Endodermal cell (in vitro differentiated cells): ENCODE measurements around the gene NIPSNAP2. TPM values are rescaled to one million over a fixed set of nuclear protein-coding genes. Genes with fewer than 3 reads are reported as not detected.

Experiments used
- DNase-seq: peaks from one replicate; pipeline ENCODE4 v3.0.0-alpha.2; 2017
- H3K27ac ChIP-seq: 2 replicates; pipeline ENCODE4 v1.5.1; 2013; ENCODE audit warnings: mild to moderate bottlenecking, low read depth, low read length, moderate library complexity
- H3K27me3 ChIP-seq: 2 replicates; pipeline ENCODE4 v1.6.1; 2013; ENCODE audit warnings: mild to moderate bottlenecking, low read length, moderate library complexity; ENCODE audit not compliant: insufficient read depth, control insufficient read depth, poor library complexity, severe bottlenecking
- H3K36me3 ChIP-seq: 2 replicates; pipeline ENCODE4 v1.7.0; 2013; ENCODE audit warnings: mild to moderate bottlenecking, low read length, moderate library complexity; ENCODE audit not compliant: control insufficient read depth, insufficient read depth
- H3K4me1 ChIP-seq: one replicate; pipeline ENCODE4 v1.7.0; 2013; ENCODE audit warnings: low read length; ENCODE audit not compliant: control insufficient read depth, insufficient read depth
- H3K4me3 ChIP-seq: 2 replicates; pipeline ENCODE4 v1.5.1; 2013; ENCODE audit warnings: mild to moderate bottlenecking, low read length, moderate library complexity
- H3K9ac ChIP-seq: 2 replicates; pipeline ENCODE4 v1.6.1; 2013; ENCODE audit warnings: mild to moderate bottlenecking, low read length, moderate library complexity; ENCODE audit not compliant: poor library complexity, severe bottlenecking; ENCODE audit errors: extremely low read depth
- H3K9me3 ChIP-seq: 2 replicates; pipeline ENCODE4 v1.6.1; 2013; ENCODE audit warnings: mild to moderate bottlenecking, low read length, moderate library complexity; ENCODE audit not compliant: control insufficient read depth
- H3K27ac Mint-ChIP-seq: 2 replicates; pipeline ENCODE4 v1.8.0; 2020; ENCODE audit warnings: mixed read lengths
- H3K27me3 Mint-ChIP-seq: 2 replicates; pipeline ENCODE4 v1.8.0; 2021; ENCODE audit warnings: mild to moderate bottlenecking, mixed read lengths; ENCODE audit not compliant: insufficient read depth
- H3K36me3 Mint-ChIP-seq: 2 replicates; pipeline ENCODE4 v1.8.0; 2020; ENCODE audit warnings: low read depth, mixed read lengths
- H3K4me1 Mint-ChIP-seq: 2 replicates; pipeline ENCODE4 v1.8.0; 2020; ENCODE audit warnings: mixed read lengths
- H3K4me3 Mint-ChIP-seq: 2 replicates; pipeline ENCODE4 v1.8.0; 2020; ENCODE audit warnings: mild to moderate bottlenecking, moderate library complexity, mixed read lengths
- H3K9me3 Mint-ChIP-seq: 2 replicates; pipeline ENCODE4 v1.8.0; 2020; ENCODE audit warnings: mild to moderate bottlenecking, mixed read lengths
- WGBS, 2 experiments: methylation state at CpG; one replicate each; pipeline versions ENCODE4 v1.1.5 to v1.1.7; 2013; ENCODE audit warnings: missing lambda C conversion rate in 2 of 2, mixed read lengths in 1 of 2; ENCODE audit not compliant: insufficient coverage in 1 of 2, insufficient read length in 1 of 2; 5-methylcytosine and 5-hydroxymethylcytosine counted together
- total RNA-seq, 2 donors: library from RNA; stranded (reverse); fragmentation: NEBNext Ultra II Directional in 1 of 2; extraction: Animal tissue kit (Norgen Biotek cat#: 25700) in 1 of 2; gene quantifications; 2 replicates in 1 of 2; 3 replicates in 1 of 2; pipeline ENCODE4 v1.2.1, GENCODE V29; 2021
- TF ChIP-seq, protein P1 (sequence below): fragments of 200-600 bp; sonication (generic); conservative IDR thresholded peaks from 2 replicates; pipeline ENCODE4 v1.5.0; 2021; ENCODE audit warnings: antibody characterized with exemption, mild to moderate bottlenecking

NIPSNAP2 gene
- total RNA-seq, 2 donors from 2014 or later = 37.1 to 62.2 TPM

DNA sequence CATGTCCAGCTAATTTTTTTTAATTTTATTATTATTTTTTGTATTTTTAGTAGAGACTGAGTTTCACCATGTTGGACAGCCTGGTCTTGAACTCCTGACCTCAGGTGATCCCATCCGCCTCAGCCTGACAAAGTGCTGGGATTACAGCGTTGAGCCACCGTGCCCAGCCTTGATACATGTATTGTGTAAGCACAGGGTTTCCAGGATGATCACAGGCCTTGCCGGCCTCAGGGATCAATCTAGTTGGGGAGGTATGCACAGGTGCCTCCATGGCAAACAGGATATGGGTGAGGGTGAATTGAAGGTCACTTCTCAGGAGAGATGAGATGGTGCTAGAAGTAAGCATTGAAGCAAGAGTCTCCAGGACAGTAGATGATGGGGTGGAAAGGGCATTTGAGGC is 7.2 kb upstream of the NIPSNAP2 start:
- Histone ChIP-seq H3K36me3 (peaks cover 24% of the 10 kb centered on the region), H3K4me3 (no peak overlapping the region), H3K27me3 (no peaks in the 10 kb centered on the region), H3K9ac (no peak overlapping the region), H3K9me3 (no peaks in the 10 kb centered on the region), H3K4me1 (no peaks in the 10 kb centered on the region), H3K27ac (no peak overlapping the region)
- Mint-ChIP-seq H3K4me3 (no peak overlapping the region), H3K27ac (no peak overlapping the region), H3K36me3 (peaks cover 37% of the 10 kb centered on the region), H3K27me3 (peaks cover 6% of the 10 kb centered on the region), H3K9me3 (peaks cover 4% of the 10 kb centered on the region), H3K4me1 (no peaks in the 10 kb centered on the region)
- 68 to 95% methylated on average over 2 to 4 of the region's 4 CpGs for WGBS, 2 experiments
- TF ChIP-seq, protein P1, sequence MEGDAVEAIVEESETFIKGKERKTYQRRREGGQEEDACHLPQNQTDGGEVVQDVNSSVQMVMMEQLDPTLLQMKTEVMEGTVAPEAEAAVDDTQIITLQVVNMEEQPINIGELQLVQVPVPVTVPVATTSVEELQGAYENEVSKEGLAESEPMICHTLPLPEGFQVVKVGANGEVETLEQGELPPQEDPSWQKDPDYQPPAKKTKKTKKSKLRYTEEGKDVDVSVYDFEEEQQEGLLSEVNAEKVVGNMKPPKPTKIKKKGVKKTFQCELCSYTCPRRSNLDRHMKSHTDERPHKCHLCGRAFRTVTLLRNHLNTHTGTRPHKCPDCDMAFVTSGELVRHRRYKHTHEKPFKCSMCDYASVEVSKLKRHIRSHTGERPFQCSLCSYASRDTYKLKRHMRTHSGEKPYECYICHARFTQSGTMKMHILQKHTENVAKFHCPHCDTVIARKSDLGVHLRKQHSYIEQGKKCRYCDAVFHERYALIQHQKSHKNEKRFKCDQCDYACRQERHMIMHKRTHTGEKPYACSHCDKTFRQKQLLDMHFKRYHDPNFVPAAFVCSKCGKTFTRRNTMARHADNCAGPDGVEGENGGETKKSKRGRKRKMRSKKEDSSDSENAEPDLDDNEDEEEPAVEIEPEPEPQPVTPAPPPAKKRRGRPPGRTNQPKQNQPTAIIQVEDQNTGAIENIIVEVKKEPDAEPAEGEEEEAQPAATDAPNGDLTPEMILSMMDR = no peak
- no peak for DNase-seq

DNA sequence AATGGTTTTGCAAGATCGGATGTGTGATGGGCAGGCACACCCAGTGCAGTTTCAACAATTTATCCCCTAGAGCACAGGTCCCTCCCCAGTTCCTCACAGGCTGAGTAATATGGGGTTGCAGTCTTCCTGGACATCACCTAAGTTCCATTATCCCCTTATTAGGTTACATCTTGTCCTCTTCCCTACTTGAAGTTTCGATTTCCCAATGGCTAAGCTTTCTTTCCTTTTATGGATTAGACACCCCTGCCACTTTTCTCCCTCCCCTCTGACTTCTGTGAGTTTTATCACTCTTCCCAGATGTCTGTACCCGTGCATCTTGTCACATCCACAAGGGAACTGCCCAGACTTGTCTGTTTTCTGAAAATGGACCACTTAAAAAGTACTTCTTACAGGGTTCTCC is 2.4 kb upstream of the NIPSNAP2 start:
- no peak overlapping the region for H3K4me3 Mint-ChIP-seq
- peaks cover 5% of the 10 kb centered on the region for H3K4me1 Mint-ChIP-seq
- peaks cover 4% of the 10 kb centered on the region for H3K9me3 Mint-ChIP-seq
- no peak overlapping the region for H3K27ac ChIP-seq
- no peaks in the 10 kb centered on the region for H3K4me1 ChIP-seq
- peaks cover 4% of the 10 kb centered on the region for H3K36me3 ChIP-seq
- no peak for DNase-seq
- H3K9me3 ChIP-seq = no peaks in the 10 kb centered on the region
- peaks cover 7% of the 10 kb centered on the region for H3K36me3 Mint-ChIP-seq
- H3K27me3 Mint-ChIP-seq = peaks cover 26% of the 10 kb centered on the region
- 93 to 100% methylated on average over 3 of the region's 3 CpGs for WGBS, 2 experiments
- H3K27me3 ChIP-seq = peaks cover 11% of the 10 kb centered on the region
- H3K27ac Mint-ChIP-seq = no peak overlapping the region
- H3K4me3 ChIP-seq = no peak overlapping the region
- H3K9ac ChIP-seq = no peak overlapping the region
- TF ChIP-seq, protein P1 = no peak

DNA sequence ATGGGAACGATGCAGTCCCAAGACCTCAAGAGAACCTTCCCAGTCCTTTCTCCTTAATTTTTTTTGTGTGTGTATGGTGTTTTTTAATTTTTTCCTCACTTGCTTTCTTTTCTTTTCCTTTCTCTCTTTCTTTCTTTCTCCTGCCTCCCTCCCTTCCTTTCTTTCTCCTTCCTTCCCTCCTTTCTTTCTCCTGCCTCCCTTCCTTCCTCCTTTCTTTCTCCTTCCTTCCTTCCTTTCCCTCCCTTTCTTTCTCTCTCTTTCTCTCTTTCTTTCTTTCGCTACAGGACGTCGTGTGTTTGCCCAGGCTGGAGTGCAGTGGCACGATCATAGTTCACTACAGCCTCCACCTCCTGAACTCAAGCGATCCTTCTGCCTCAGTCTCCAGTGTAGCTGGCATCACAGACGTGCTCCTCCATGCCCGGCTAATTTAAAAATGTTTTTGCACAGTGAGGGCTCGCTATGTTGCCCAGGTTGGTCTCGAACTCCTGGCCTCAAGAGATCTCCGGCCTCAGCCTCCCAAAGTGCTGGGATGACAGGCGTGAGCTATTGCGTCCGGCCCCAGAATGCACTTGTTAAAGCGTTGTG is 709 bp upstream of the NIPSNAP2 start:
- Mint-ChIP-seq H3K4me1 (peaks cover 5% of the 10 kb centered on the region), H3K4me3 (peak overlapping the region; percentile 30), H3K36me3 (peaks cover 8% of the 10 kb centered on the region), H3K9me3 (peaks cover 3% of the 10 kb centered on the region), H3K27ac (no peak overlapping the region), H3K27me3 (peaks cover 26% of the 10 kb centered on the region)
- H3K27me3 ChIP-seq = peaks cover 11% of the 10 kb centered on the region
- peaks cover 6% of the 10 kb centered on the region for H3K36me3 ChIP-seq
- 91 to 93% methylated on average over 11 to 13 of the region's 15 CpGs for WGBS, 2 experiments
- H3K4me1 ChIP-seq = no peaks in the 10 kb centered on the region
- TF ChIP-seq, protein P1 = no peak
- no peak overlapping the region for H3K9ac ChIP-seq
- no peak overlapping the region for H3K4me3 ChIP-seq
- DNase-seq = no peak
- no peaks in the 10 kb centered on the region for H3K9me3 ChIP-seq
- no peak overlapping the region for H3K27ac ChIP-seq
